Ovary (tissue), 9 donors: Measurements from ENCODE around the gene PDCD4. TPM values are rescaled to one million over a fixed set of nuclear protein-coding genes. Genes with fewer than 3 reads are reported as not detected.

Experiments used
- DNase-seq, 5 donors: peaks; one replicate each; pipeline ENCODE4 v3.0.0-alpha.2; 2019 to 2020
- H3K27ac ChIP-seq, 2 donors: fragments of 200-600 bp; one replicate each; pipeline versions ENCODE4 v1.5.1 to v1.8.0; 2019 to 2022
- H3K27me3 ChIP-seq: fragments of 200-600 bp; one replicate; pipeline ENCODE4 v1.8.0; 2022
- H3K36me3 ChIP-seq: fragments of 200-600 bp; sonication (generic); one replicate; pipeline ENCODE4 v1.5.1; 2019
- H3K4me1 ChIP-seq: one replicate; pipeline ENCODE4 v1.8.1; 2013; ENCODE audit warnings: mild to moderate bottlenecking, moderate library complexity; ENCODE audit not compliant: insufficient read depth
- H3K4me3 ChIP-seq: fragments of 200-600 bp; sonication (generic); one replicate; pipeline ENCODE4 v1.5.1; 2017
- H3K9me3 ChIP-seq, 2 donors: fragments of 200-600 bp in 1 of 2; sonication (generic) in 1 of 2; one replicate each; pipeline versions ENCODE4 v1.5.1 to v1.8.1; 2013 to 2019; ENCODE audit warnings: mild to moderate bottlenecking in 1 of 2, moderate library complexity in 1 of 2
- CTCF ChIP-seq, 3 donors: fragments of 450-650 bp in 2 of 3; fragments of 200-600 bp in 1 of 3; IDR thresholded peaks; one replicate each; pipeline versions ENCODE4 v1.5.1 to v1.8.0; 2016 to 2022; ENCODE audit warnings: antibody characterized with exemption in 3 of 3, mild to moderate bottlenecking in 1 of 3
- EP300 ChIP-seq: sonication (generic); formaldehyde crosslinking; IDR thresholded peaks from one replicate; pipeline ENCODE4 v1.6.1; 2017; ENCODE audit warnings: antibody characterized with exemption
- POLR2A ChIP-seq: fragments of 450-650 bp; IDR thresholded peaks from one replicate; pipeline ENCODE4 v1.6.1; 2017; ENCODE audit warnings: antibody characterized with exemption, mild to moderate bottlenecking, moderate library complexity
- WGBS, 3 donors: extraction: QIAGEN DNeasy Blood & Tissue Kit in 1 of 3; methylation state at CpG; one replicate each; pipeline versions ENCODE4 v1.1.5 to v1.1.7; 2013 to 2017; 5-methylcytosine and 5-hydroxymethylcytosine counted together
- intact Hi-C, 4 donors: fragments of 100-400 bp; cut with DNase I; formaldehyde crosslinking; loops; one replicate each; pipeline versions ENCODE4 v1.11.0 to v1.15.1; 2022 to 2023
- polyA plus RNA-seq, 2 donors: library from polyadenylated mRNA; stranded (reverse); fragments of 200-250 nt in 1 of 2; fragments of 350-450 nt in 1 of 2; fragmentation: Illumina TruSeq in 1 of 2; extraction: RNeasy Lipid Tissue Mini Kit (QIAGEN cat#74804) in 1 of 2; gene quantifications; one replicate each; pipeline ENCODE4 v1.2.3, GENCODE V29; 2013 to 2014
- total RNA-seq, 7 donors: library from RNA; depleted of rRNA in 2 of 7; stranded (reverse); fragments of >200 nt in 2 of 7; fragmentation: NEBNext Ultra II Directional in 3 of 7; extraction: Animal tissue kit (Norgen Biotek cat#: 25700) in 3 of 7; gene quantifications; one replicate each; pipeline versions ENCODE4 v1.1.0 to v1.2.4, GENCODE V29; 2016 to 2023
- donor health status: DM: no; HTN: no; CAD: no; lungs with moderate emphysema.
- donor health status: DM: no; HTN: no; CAD: no.
- donor health status: Bipolar disorder and iron deficiency.
- donor health status: DM: yes; HTN: yes; CAD: no.
- donor health status: DM: no; HTN: no; CAD: no.
- donor health status: DM: yes; HTN: yes; CAD: no.

Gene PDCD4
- total and polyA plus RNA-seq, 9 donors: 103 to 399 (median 185) TPM

- Histone ChIP-seq H3K27me3 (no peaks in the 10 kb centered on the region), H3K27ac (no peak overlapping the region), H3K4me3 (no peak overlapping the region), H3K4me1 (no peaks in the 10 kb centered on the region), H3K9me3 (no peaks in the 10 kb centered on the region), H3K36me3 (no peaks in the 10 kb centered on the region)
- intact Hi-C loops: loop anchor here in 1 of 4 donors (10.0 kb wide), 1 partner anchor 89 kb away; no protein-coding TSS in a partner anchor
- WGBS, 3 donors: 74 to 78% (median 76%) methylated on average over 3 of the region's 3 CpGs
- no peak for DNase-seq
- TF ChIP-seq EP300 (no peak), CTCF (IDR thresholded peaks at IDR 0.05) (no peak), POLR2A (no peak)
Observed at GRCh38 chr10:110903280-110904278, 31.9 kb downstream of the PDCD4 start.

GRCh38 chr10:110910138-110910537 lies 38.4 kb downstream of the PDCD4 start:
- no peaks in the 10 kb centered on the region for H3K9me3 ChIP-seq

GRCh38 chr10:110912374-110912773 lies 40.6 kb downstream of the PDCD4 start:
- Histone ChIP-seq H3K9me3 (no peaks in the 10 kb centered on the region), H3K4me1 (peaks cover 1% of the 10 kb centered on the region), H3K27ac (no peak overlapping the region), H3K27me3 (no peaks in the 10 kb centered on the region), H3K36me3 (no peaks in the 10 kb centered on the region), H3K4me3 (no peak overlapping the region)
- TF ChIP-seq EP300 (no peak), POLR2A (no peak), CTCF (IDR thresholded peaks at IDR 0.05) (no peak)
- no peak for DNase-seq
- intact Hi-C loops: no loop called here
- 48 to 58% (median 57%) methylated on average over 3 of the region's 3 CpGs for WGBS, 3 donors

More at GRCh38 chr10:110910138-110910537, 38.4 kb downstream of the PDCD4 start:
- Histone ChIP-seq H3K36me3 (no peaks in the 10 kb centered on the region), H3K4me3 (no peak overlapping the region), H3K27ac (no peak overlapping the region), H3K27me3 (no peaks in the 10 kb centered on the region), H3K4me1 (peaks cover 1% of the 10 kb centered on the region)
- DNase-seq: no peak
- TF ChIP-seq POLR2A (no peak), CTCF (IDR thresholded peaks at IDR 0.05) (no peak), EP300 (no peak)
- 51 to 60% (median 55%) methylated on average over 4 of the region's 4 CpGs for WGBS, 3 donors
- intact Hi-C loops: no loop called here

- 77 to 88% (median 82%) methylated on average over 2 of the region's 2 CpGs for WGBS, 3 donors
- Histone ChIP-seq H3K4me3 (no peak overlapping the region), H3K9me3 (no peaks in the 10 kb centered on the region), H3K36me3 (no peaks in the 10 kb centered on the region), H3K27ac (no peak overlapping the region), H3K4me1 (peaks cover 1% of the 10 kb centered on the region), H3K27me3 (no peaks in the 10 kb centered on the region)
- DNase-seq: no peak
- intact Hi-C loops: no loop called here
- no peak for TF ChIP-seq EP300
- no peak for TF ChIP-seq POLR2A
- no peak for TF ChIP-seq CTCF (IDR thresholded peaks at IDR 0.05)
Observed at GRCh38 chr10:110914431-110914830, 42.7 kb downstream of the PDCD4 start.
